Esophagus muscularis mucosa (tissue), 4 donors: ENCODE data around the gene UBE2QL1. TPM values are rescaled to one million over a fixed set of nuclear protein-coding genes. Genes with fewer than 3 reads are reported as not detected.

Source experiments
- DNase-seq: peaks from one replicate; pipeline ENCODE4 v3.0.0-alpha.2; 2017; ENCODE audit errors: extremely low spot score
- H3K27ac ChIP-seq, 4 donors: fragments of 200-600 bp; sonication (generic); replicated peaks in 1 of 4; 1 replicate in 3 of 4; 2 replicates in 1 of 4; pipeline ENCODE4 v1.5.1; 2016 to 2019; ENCODE audit warnings: mild to moderate bottlenecking in 1 of 4
- H3K27me3 ChIP-seq, 4 donors: fragments of 200-600 bp; sonication (generic); one replicate each; pipeline versions ENCODE4 v1.5.1 to v1.6.0; 2016 to 2019
- H3K36me3 ChIP-seq, 4 donors: fragments of 200-600 bp; sonication (generic); one replicate each; pipeline ENCODE4 v1.5.1; 2016 to 2019
- H3K4me1 ChIP-seq, 4 donors: fragments of 200-600 bp; sonication (generic); one replicate each; pipeline ENCODE4 v1.5.1; 2016 to 2019
- H3K4me3 ChIP-seq, 4 donors: fragments of 200-600 bp; sonication (generic); 1 replicate in 2 of 4; 2 replicates in 2 of 4; pipeline ENCODE4 v1.5.1; 2016 to 2019; ENCODE audit warnings: mild to moderate bottlenecking in 4 of 4, moderate library complexity in 1 of 4
- H3K9me3 ChIP-seq, 4 donors: fragments of 200-600 bp; sonication (generic); 1 replicate in 3 of 4; 2 replicates in 1 of 4; pipeline ENCODE4 v1.5.1; 2016 to 2019
- EP300 ChIP-seq: sonication (generic); formaldehyde crosslinking; IDR thresholded peaks from one replicate; pipeline ENCODE4 v1.6.1; 2017; ENCODE audit warnings: antibody characterized with exemption
- POLR2A ChIP-seq: fragments of 450-650 bp; IDR thresholded peaks from one replicate; pipeline ENCODE4 v1.6.1; 2017; ENCODE audit warnings: antibody characterized with exemption, moderate library complexity, mild to moderate bottlenecking, low read depth
- POLR2AphosphoS5 ChIP-seq, 2 donors: sonication (generic); formaldehyde crosslinking; IDR thresholded peaks; one replicate each; pipeline ENCODE4 v1.6.1; 2017; ENCODE audit warnings: antibody characterized with exemption in 2 of 2
- WGBS: methylation state at CpG from one replicate; pipeline ENCODE4 v1.1.5; 2018; 5-methylcytosine and 5-hydroxymethylcytosine counted together
- intact Hi-C: fragments of 100-400 bp; cut with DNase I; formaldehyde crosslinking; loops from one replicate; pipeline ENCODE4 v1.15.1; 2023
- total RNA-seq, 4 donors: library from RNA; depleted of rRNA; stranded (reverse); fragments of >200 nt; gene quantifications; one replicate each; pipeline versions ENCODE4 v1.1.0 to v1.2.1, GENCODE V29; 2016
- TF ChIP-seq, protein P1 (sequence below), 3 experiments: fragments of 200-600 bp in 2 of 3; fragments of 450-650 bp in 1 of 3; sonication (generic) in 2 of 3; IDR thresholded peaks; one replicate each; pipeline ENCODE4 v1.5.1; 2017 to 2019; ENCODE audit warnings: antibody characterized with exemption in 3 of 3, mild to moderate bottlenecking in 2 of 3, moderate library complexity in 1 of 3

UBE2QL1 gene
- total RNA-seq, 4 donors from 2014 or later, result under 0.01 to 1.6 (median 0.82) TPM

DNA sequence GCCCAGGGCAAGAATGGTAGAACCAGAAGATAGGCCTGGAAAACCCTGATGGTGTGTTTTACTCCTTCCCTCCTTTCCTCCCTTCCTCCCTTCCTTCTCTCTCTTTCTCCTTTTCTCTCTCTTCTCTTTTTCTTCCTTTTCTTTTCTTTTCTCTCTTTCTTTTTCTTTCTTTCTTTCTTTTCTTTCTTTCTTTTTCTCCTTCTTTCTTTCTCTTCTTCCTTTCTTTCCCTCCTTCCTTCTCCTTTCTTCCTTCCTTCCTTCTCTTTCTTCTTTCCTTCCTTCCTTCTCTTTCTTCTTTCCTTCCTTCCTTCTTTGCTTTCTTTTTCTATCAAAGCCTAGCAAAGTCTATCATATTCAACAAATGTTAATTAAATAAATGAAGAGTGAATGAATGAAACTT, 24.0 kb upstream of the UBE2QL1 start:
- peaks cover 0 to 13% (median 0%) of the 10 kb centered on the region in 4 donors for H3K27me3 ChIP-seq
- H3K4me3 ChIP-seq, result no peak overlapping the region
- H3K4me1 ChIP-seq, result peaks cover 0 to 2% (median under 1%) of the 10 kb centered on the region in 4 donors
- no peak for TF ChIP-seq POLR2AphosphoS5 (IDR thresholded peaks at IDR 0.05)
- no peak for TF ChIP-seq POLR2A
- TF ChIP-seq, protein P1, sequence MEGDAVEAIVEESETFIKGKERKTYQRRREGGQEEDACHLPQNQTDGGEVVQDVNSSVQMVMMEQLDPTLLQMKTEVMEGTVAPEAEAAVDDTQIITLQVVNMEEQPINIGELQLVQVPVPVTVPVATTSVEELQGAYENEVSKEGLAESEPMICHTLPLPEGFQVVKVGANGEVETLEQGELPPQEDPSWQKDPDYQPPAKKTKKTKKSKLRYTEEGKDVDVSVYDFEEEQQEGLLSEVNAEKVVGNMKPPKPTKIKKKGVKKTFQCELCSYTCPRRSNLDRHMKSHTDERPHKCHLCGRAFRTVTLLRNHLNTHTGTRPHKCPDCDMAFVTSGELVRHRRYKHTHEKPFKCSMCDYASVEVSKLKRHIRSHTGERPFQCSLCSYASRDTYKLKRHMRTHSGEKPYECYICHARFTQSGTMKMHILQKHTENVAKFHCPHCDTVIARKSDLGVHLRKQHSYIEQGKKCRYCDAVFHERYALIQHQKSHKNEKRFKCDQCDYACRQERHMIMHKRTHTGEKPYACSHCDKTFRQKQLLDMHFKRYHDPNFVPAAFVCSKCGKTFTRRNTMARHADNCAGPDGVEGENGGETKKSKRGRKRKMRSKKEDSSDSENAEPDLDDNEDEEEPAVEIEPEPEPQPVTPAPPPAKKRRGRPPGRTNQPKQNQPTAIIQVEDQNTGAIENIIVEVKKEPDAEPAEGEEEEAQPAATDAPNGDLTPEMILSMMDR (IDR thresholded peaks at IDR 0.05), result no peak
- TF ChIP-seq EP300, result no peak
- no peaks in the 10 kb centered on the region for H3K36me3 ChIP-seq
- intact Hi-C loops, result no loop called here
- no peak for DNase-seq
- H3K27ac ChIP-seq, result no peak overlapping the region
- H3K9me3 ChIP-seq, result no peaks in the 10 kb centered on the region

DNA sequence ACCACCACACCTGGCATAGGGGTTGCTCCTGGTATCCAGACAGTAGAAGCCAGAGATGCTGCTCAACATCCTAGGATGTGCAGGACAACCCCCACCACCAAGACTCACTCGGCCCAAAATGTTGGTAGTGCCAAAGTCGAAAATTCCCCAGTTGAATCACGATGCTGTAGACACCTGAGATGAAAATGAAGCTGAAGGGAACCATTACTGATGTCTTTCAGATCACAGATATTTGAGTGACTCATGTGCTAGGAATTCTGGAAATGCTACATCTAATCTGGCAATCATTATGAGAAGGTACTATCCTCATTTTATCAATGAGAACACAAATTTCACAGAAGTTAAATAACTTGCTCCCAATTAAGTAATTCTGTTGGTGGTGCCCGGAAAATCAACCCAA, 21.0 kb upstream of the UBE2QL1 start:
- Histone ChIP-seq H3K36me3 (no peaks in the 10 kb centered on the region), H3K4me1 (peaks cover 0 to 3% (median 0%) of the 10 kb centered on the region in 4 donors), H3K9me3 (no peaks in the 10 kb centered on the region), H3K27me3 (peaks cover 0 to 16% (median 0%) of the 10 kb centered on the region in 4 donors), H3K27ac (no peak overlapping the region), H3K4me3 (no peak overlapping the region)
- no peak for DNase-seq
- no peak for TF ChIP-seq EP300
- TF ChIP-seq POLR2AphosphoS5 (IDR thresholded peaks at IDR 0.05), result no peak
- TF ChIP-seq, protein P1 (IDR thresholded peaks at IDR 0.05), result no peak
- no peak for TF ChIP-seq POLR2A
- intact Hi-C loops, result no loop called here
- 54% methylated on average over 4 of the region's 4 CpGs for WGBS

DNA sequence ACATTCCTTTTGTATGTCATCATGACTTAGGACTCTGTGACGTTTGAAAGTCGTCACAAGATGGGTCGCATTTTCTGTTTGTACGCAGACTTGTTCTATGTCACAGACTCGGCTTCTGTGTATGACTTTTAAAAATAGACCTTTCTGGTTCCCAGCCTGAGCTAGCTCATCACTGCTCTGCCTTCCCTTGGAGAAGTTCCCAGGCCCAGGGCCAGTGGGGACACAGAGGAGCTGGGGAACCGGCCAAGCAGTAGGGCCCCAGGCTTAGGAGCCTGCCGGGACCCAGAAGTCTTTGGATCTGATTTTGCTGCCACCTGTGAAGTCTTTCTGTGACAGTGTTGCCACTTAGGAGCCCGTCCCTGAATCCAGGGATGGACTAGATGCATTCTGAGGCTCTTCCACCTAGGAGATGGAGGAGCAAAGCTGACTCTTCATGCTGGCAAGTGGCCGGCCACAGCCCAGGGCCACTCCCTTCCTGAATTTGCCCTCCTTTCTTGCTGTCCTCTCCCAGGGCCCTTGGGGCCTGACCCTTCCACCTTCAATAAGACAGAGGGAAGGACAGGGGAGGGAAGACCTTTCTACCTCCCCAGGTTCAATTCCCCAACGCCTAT, 18.1 kb upstream of the UBE2QL1 start:
- H3K36me3 ChIP-seq, result no peaks in the 10 kb centered on the region
- H3K4me1 ChIP-seq, result peaks cover 0 to 3% (median 0%) of the 10 kb centered on the region in 4 donors
- TF ChIP-seq POLR2A, result no peak
- TF ChIP-seq EP300, result no peak
- TF ChIP-seq, protein P1 (IDR thresholded peaks at IDR 0.05), result no peak
- TF ChIP-seq POLR2AphosphoS5 (IDR thresholded peaks at IDR 0.05), result no peak
- H3K27ac ChIP-seq, result no peak overlapping the region
- no peaks in the 10 kb centered on the region for H3K9me3 ChIP-seq
- H3K27me3 ChIP-seq, result peaks cover 0 to 39% (median 1%) of the 10 kb centered on the region in 4 donors
- intact Hi-C loops, result no loop called here
- no peak overlapping the region for H3K4me3 ChIP-seq
- 47% methylated on average over 10 of the region's 10 CpGs for WGBS
- no peak for DNase-seq

DNA sequence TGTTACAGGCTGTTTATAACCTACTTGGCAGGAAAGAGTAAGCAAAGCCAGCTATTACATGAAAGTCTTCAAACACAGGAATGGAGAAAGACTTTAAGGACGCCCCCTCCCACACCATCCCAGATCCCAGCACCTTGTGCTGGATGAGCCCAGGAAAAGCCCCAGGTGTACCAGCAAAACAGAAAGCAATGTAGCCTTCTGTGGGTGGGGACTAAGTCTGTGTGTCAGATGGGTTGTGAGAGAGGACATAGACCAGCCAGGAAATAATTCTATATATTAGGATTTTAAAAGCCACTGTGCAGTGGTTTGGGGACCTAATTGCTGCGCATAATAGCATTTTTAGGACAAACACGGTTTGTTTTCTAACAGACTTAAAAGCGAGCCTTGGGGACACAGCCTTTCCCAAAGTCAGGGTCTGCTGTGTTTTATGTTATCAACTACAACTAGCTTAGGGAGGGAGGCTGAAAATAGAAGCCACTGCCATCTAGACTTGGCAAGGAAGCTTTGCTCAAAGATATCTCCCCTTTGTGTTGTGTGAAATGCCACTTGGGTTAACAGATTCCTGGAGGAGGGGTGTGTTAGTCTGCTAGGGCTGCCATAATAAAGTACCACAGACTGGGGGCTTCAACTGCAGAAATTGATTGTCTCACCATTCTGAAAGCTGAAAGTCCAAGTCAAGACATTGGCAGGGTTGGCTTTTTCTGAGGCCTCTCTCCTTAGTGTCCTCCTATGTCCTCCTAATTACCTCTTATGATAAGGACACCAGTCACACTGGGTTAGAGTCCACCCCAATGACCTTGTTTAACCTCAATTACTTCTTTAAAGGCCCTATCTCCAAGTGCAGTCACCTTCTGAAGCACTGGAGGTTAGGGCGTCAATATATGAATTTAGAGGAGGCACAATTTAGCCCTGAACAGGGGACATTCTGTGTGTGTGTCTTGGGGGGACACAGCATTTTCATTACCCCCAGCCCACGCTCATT, 17.2 kb upstream of the UBE2QL1 start:
- H3K4me3 ChIP-seq, result no peak overlapping the region
- TF ChIP-seq POLR2A (no peak), POLR2AphosphoS5 (IDR thresholded peaks at IDR 0.05) (no peak), EP300 (no peak)
- TF ChIP-seq, protein P1 (IDR thresholded peaks at IDR 0.05), result no peak
- H3K36me3 ChIP-seq, result no peaks in the 10 kb centered on the region
- WGBS, result 79% methylated on average over 6 of the region's 6 CpGs
- peaks cover 0 to 39% (median 1%) of the 10 kb centered on the region in 4 donors for H3K27me3 ChIP-seq
- intact Hi-C loops, result no loop called here
- no peak for DNase-seq
- no peak overlapping the region for H3K27ac ChIP-seq
- H3K9me3 ChIP-seq, result no peaks in the 10 kb centered on the region
- peaks cover 0 to 3% (median 0%) of the 10 kb centered on the region in 4 donors for H3K4me1 ChIP-seq
